ENCODE results near the gene CTAG1A. TPM values are rescaled to one million over a fixed set of nuclear protein-coding genes. Genes with fewer than 3 reads are reported as not detected.

Gene CTAG1A
- total and polyA plus RNA-seq, 2 experiments from 2014 or later, result not detected

GRCh38 chrX:154602226-154602625 is 17.3 kb downstream of the CTAG1A start:
- Histone ChIP-seq H3K27me3 (ENCODE audit: insufficient read depth) (no peaks in the 10 kb centered on the region), H3K4me1 (ENCODE audit: insufficient read depth) (no peaks in the 10 kb centered on the region), H3K4me2 (no peak overlapping the region), H3K4me3 (no peak overlapping the region), H3K27ac (ENCODE audit: low read depth) (no peak overlapping the region), H4K20me1 (replicated peaks; ENCODE audit: insufficient read depth) (no peaks in the 10 kb centered on the region), H3K36me3 (ENCODE audit: insufficient read depth) (no peaks in the 10 kb centered on the region), H3F3A (replicated peaks; ENCODE audit: low read depth) (no peaks in the 10 kb centered on the region), H2AFZ (no peak overlapping the region), H3K79me2 (replicated peaks; ENCODE audit: insufficient read depth) (no peaks in the 10 kb centered on the region), H3K9me2 (ENCODE audit: insufficient read depth) (no peaks in the 10 kb centered on the region)
- H3K27ac Mint-ChIP-seq, result no peak overlapping the region
- no peak for ATAC-seq
- DNase-seq (ENCODE audit: low spot score), result no peak
- peaks cover 11% of the 10 kb centered on the region; the same call in 2 of the 3 replicates for H3K9me3 Mint-ChIP-seq
- H3K4me1 Mint-ChIP-seq, result peaks cover 11% of the 10 kb centered on the region; the same call in 2 of the 3 replicates
- H3K4me3 Mint-ChIP-seq, result no peak overlapping the region
- peaks cover 11% of the 10 kb centered on the region for H3K36me3 Mint-ChIP-seq (ENCODE audit: low read depth)
- TF ChIP-seq ETS1 (IDR thresholded peaks at IDR 0.05) (no peak), REST (IDR thresholded peaks at IDR 0.05; ENCODE audit: unreplicated experiment) (no peak), ZNF331 (CRISPR knock-in tag; IDR thresholded peaks at IDR 0.05; ENCODE audit: low read depth) (no peak), POLR2AphosphoS5 (IDR thresholded peaks at IDR 0.05; ENCODE audit: low read depth) (no peak), JUNB (IDR thresholded peaks at IDR 0.05; ENCODE audit: unreplicated experiment) (no peak), ZNF462 (CRISPR knock-in tag; IDR thresholded peaks at IDR 0.05) (no peak), EZH2 (IDR thresholded peaks at IDR 0.05; ENCODE audit: low read depth, unreplicated experiment) (no peak)
- peaks cover 4% of the 10 kb centered on the region for H3K27me3 Mint-ChIP-seq (ENCODE audit: insufficient read depth, low read depth, poor library complexity)

All from GM23338 (cell line).